GM21381 (cell line): ENCODE measurements around the gene PRKAR1B.
"Not testable (repeated sequence)": the region's sequence is repeated elsewhere in the genome, so short reads cannot be mapped to it uniquely, and the experiment has no call there.

Source experiments
- ATAC-seq: cut with Tn5 transposase; IDR thresholded peaks from one replicate; pipeline ENCODE4 v1.9.1; 2021; ENCODE audit warnings: mild to moderate bottlenecking, moderate library complexity; ENCODE audit not compliant: unreplicated experiment

The PRKAR1B gene

DNA sequence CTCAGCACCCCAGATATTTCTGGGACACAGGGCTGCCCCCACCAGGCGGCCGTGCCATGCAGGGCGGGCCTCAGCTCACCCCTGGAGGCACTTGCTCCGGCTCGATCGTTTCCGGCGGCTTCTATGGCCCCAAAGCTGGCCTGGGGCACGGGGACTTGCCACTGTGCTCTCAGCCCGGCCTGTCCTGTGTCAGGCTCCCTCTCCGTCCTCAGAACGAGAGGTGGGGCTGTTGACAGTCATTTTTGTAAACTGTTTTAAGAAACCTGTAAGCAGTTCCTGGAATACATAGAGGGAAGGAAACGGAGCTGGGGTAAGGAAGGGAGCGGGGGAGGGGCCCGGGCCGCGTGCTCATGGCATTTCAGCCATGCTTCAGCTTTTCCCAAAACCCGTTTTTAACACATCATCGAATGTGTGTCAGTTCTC is 30.7 kb upstream of the PRKAR1B start:
- ATAC-seq = no peak

DNA sequence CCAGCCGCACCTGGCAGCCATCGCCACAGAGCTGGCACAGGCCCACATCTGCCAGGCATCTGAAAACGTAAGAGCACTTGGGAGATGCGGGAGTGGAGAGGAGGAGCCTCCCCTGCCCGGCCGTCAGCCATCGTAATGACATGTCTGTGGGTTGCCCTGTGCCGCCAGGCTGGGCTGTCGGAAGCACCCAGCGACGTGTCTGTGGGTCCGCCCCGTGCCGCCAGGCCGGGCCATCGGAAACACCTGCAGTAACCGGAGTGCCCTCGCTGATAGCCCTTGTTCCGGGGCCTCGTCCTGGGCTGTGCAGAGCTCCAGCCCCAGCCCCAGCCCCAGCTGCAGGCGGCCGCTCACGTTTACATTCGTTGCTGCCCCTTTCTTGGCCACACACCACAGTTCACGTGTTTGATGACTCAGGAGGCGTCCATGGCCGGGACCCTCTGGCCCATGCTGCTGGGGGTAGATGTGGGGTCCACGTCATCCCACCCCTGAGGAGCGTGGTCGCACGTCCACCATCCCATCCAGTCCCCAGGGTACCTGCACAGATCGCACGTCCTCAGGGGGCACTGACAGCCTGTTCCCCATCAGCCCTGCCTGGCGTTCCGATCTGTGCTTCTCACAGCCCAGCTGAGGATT is 30.0 kb upstream of the PRKAR1B start:
- ATAC-seq = no peak

DNA sequence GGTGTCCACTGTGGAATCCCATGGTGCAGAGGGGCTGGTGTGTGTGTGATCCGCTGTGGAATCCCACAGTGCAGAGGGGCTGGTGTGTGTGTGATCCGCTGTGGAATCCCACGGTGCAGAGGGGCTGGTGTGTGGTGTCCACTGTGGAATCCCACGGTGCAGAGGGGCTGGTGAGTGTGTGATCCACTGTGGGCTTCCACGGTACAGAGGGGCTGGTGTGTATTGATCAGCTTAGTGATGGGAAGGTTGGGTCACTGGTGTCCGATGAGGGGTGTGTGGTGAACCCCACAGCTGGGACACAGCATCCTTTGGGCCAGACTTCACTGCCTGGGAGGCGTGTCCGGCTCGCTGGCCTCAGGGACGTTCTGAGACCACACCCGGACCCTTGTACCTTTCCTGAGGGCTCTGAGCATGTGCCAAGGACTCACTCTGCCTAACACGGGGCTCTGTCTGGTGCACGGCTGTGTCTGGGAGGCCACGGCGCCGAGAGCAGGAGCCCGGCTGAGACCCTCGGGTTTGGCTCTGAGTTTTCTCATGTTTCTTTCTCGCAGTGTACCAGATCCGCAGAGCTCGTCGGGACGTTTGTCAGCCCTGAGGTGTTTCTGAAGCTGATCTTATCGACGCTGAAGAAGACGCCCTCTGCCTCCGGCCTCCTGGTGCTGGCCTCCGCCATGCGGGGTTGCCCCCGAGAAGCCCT is 29.3 kb upstream of the PRKAR1B start:
- no peak for ATAC-seq

DNA sequence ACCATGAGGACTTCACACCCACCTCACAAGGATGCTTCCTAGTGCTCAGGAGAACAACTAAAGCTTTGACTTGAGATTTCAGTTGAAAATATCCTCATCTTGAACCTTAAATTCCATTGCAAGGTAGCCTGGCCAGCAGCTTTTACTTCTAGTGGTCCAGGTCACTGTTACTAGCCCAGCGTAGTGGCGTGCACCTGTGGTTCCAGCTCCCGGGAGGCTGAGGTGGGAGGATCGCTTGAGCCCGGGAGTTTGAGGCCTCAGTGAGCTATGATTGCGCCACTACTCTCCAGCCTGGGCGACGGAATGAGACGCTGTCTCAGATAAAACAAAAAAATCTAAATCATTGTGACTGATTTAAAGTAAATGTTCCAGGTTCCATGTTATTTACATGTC is 28.3 kb upstream of the PRKAR1B start:
- no peak for ATAC-seq

DNA sequence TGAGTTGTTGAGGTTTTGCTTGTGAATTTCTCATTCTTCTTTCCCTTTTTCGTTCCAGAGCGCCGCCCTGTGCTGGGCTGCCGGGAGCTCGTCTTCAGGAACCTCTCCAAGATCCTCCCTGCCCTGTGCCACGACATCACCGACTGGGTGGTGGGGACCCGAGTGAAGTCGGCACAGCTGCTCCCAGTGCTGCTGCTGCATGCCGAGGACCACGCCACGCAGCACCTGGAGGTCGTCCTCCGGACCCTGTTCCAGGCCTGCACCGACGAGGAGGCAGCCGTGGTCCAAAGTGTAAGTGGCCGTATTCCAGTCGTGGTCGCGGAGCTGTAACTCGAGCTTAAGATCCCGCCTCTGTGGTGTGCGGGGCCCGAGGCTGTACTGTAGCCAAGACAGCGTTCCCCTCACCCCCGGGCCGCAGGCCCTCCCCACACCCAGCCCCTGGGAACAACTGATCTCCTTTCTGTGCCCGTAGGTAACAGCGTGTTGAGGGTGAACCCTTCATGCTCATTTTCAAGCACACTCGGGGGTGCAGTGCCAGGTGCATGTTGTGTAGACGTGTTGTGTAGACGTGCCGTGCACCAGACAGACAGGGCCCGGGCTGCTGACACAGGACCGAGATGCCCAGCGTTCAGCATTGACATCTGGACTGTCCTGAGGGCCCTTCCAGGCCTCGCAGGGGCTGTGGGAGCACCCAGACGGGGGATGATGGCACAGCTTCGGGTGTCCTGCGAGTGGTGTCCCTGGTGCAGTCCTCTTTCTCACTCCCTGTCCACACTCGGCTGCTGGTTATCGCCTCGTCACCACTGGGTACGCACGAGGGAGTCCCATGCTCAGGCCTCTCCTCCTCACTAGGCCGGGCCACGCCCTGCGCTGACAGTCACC is 27.7 kb upstream of the PRKAR1B start:
- ATAC-seq = no peak

DNA sequence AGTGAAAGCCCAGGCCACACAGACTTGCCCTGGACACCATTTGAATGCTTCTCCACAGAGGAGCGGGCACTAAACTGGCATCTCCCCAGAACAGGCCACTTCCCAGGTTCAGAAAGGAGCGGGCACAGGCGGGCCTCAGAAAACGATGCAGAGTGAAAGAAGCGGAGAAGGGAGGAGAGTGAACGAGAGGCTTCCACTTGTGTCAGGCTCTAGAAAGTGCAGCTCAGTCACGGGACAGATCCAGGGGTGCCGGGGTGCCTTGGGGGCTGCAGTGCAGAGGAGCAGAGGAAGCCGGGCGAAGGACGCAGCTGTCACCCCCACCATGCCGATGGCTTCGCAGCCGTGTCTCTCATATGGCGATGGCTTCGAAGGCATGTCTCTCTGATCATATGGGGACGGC is 26.1 kb upstream of the PRKAR1B start:
- ATAC-seq = no peak

DNA sequence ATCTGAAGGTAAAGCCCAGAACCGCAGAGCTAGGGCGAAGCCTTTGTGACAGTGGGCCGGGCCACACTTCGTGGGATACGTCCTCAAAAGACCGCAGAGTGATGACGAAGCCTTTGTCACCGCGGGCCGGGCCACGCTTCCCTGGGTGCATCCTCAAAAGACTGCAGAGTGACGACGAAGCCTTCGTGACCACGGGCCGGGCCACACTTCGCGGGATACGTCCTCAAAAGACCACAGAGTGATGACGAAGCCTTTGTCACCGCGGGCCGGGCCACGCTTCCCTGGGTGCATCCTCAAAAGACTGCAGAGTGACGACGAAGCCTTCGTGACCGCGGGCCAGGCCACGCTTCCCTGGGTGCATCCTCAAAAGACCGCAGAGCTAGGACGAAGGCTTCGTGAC is 25.2 kb upstream of the PRKAR1B start:
- not testable (repeated sequence) for ATAC-seq

DNA sequence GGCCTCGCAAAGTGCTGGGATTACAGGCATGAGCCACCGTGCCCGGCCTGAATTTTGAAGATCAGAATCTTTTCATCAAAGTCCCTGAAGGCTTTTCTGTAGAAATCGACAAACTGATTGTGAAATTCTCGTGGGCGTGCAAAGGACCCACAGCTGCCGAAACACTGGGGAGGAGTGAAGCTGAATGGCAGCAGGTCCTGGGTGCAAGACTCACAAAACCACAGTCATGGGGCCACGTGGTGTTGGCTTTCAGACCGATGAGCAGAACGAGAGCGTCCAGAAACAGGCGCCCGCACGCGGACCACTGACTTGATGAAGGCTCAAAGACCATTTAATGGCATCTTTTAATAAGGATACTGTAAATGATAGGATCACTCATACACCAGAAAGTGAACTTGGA is 24.7 kb upstream of the PRKAR1B start:
- no peak for ATAC-seq

DNA sequence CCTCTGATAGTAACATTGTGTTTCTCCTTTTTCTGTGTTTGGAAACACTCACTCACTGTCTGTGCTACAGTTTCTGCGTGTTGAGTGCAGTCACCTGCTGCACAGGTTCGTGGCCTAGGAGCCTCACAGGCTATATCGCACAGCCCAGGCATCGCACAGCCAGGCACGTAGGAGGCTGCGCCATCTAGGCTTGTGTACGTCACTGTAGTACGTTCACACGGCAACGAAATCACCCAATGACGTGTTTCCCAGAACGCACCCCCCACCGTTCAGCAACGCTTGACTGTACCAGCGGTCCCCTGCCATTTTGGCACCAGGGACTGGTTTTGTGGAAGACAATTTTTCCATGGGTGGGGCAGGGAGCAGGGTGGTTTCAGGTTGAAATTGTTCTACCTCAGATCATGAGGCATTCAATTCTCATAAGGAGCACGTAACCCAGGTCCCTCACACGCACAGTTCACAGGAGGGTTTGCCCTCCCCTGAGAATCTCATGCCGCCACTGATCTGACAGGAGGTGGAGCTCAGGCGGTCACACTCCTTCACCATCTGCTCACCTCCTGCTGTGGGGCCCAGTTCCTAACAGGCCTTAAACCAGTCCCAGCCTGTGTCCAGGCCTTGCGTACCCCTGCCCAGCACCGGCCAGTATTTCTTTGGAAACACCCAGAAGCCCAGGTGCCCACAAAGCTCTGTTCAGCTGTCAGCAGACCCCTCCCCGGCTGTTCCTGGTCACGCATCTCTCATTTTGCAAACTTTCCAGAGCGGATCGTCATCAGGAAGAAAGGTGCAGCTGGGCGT is 23.2 kb upstream of the PRKAR1B start:
- ATAC-seq = no peak

DNA sequence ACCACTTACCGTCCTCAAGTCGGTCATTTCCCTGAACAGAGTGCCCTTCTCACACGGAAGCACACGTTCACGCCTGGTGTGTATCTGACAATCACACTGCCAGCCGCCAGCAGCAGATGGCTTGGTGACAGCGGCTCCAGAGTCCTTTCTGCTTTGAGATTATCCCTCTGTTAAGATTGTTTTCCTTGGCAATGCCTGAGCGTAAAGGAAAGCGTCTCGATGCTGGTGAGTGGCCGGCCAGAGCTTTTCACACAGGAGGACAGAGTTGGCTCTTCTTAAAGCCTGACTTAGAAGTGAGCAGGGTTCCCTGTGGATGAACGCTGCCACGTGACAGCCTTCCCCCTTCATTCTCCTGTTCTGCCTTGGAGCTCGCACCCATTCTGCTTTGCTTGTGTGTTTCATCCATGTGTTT is 22.1 kb upstream of the PRKAR1B start:
- ATAC-seq = no peak

DNA sequence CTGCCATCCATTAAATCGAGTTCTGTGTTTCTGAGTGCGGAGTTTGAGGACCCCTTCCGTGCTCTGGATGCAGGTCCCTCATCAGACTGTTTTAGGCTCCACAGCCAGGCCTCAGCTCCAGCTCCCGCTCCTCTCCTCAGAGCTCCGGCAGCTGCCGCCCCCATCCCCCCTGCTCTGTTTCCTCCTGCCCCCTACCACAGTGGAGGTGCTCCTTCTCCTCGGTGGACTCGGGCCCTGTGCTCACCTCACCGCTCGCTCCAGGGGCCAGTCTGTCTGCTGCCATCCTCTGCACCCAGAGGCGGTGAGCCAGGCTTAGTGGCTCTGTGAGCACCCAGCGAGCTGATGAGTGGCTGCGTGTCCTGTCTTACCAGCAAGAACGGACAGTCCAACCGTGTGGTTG is 21.4 kb upstream of the PRKAR1B start:
- no peak for ATAC-seq

DNA sequence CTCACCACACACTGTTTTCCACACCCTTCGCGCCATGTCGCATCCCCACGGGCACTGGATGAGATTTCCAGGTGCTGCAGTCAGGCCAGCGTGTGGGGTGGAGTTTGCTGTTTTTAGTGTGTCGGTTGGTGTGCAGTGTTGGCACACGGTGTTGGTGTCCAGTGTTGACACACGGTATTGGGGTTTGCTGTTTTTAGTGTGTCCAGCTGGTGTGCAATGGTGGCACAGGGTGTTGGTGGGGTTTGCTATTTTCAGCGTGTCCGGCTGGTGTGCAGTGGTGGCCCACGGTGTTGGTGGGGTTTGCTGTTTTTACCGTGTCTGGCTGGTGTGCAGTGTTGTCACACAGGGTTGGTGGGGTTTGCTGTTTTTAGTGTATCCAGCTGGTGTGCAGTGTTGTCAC is 20.1 kb upstream of the PRKAR1B start:
- ATAC-seq = no peak

DNA sequence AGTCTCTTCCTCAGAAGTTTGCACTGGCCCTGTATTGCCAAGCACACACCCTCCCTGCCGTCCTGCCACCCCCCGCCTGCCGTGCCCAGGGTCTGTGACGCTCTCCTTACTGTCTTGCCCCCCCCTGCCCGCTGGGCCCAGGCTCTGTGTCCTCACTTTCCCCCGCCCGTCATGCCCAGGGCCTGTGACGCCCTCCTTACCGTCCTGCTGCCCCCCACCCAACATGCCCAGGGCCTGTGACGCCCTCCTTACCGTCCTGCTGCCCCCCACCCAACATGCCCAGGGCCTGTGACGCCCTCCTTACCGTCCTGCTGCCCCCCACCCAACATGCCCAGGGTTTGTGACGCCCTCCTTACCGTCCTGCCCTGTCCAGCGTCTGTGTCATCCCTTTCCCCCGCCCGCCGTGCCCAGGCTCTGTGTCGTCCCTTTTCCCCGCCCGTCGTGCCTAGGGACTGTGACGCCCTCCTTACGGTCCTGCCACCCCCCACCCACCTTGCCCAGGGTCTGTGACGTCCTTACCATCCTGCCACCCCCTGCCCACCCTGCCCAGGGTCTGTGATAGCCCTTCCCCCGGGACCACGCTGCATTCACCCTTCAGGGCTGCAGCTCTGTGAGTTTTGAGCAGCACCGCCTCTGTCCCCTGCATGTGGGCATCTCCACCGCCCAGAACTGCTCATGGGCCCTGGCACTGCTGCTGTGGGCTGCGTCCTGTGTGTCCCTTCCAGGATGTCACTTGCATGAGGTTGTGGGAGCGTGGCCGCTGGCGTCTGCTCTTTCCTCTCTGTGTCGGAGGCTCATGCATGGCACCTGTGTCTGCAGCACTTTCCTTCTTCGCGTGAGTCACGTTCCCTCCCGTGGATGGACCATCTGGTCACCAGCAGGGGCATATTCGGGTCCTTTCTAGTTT is 19.3 kb upstream of the PRKAR1B start:
- no peak for ATAC-seq

DNA sequence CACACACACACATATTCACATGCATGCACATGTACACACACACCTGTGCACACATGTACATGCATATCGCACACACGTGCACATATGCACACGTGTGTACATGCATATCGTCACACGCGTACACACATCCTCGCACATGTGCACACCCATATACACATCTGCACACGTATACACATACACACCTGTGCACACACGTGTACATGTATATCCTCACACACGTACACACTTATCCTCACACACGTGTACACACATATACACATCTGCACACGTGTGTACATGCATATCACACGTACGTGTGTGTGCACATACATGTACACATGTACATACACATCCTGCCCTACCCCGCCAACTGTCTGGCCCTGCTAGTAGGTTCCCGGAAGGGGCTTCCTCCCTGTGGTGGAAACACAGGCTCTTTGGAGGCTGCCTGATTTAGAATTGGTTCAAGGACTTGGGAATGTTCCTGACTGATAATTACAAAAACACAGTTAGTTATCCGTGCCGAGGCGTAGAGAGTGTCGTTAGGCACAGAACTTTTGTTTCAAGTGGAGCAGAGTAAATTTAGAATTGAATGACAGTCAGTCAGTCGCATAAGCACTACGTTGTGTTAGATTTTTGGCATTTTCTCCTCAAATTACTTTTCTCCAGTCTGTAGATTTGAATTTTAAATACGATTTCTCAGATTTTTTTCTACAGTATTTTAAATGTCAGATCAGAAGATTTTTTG is 18.5 kb upstream of the PRKAR1B start:
- ATAC-seq = no peak

DNA sequence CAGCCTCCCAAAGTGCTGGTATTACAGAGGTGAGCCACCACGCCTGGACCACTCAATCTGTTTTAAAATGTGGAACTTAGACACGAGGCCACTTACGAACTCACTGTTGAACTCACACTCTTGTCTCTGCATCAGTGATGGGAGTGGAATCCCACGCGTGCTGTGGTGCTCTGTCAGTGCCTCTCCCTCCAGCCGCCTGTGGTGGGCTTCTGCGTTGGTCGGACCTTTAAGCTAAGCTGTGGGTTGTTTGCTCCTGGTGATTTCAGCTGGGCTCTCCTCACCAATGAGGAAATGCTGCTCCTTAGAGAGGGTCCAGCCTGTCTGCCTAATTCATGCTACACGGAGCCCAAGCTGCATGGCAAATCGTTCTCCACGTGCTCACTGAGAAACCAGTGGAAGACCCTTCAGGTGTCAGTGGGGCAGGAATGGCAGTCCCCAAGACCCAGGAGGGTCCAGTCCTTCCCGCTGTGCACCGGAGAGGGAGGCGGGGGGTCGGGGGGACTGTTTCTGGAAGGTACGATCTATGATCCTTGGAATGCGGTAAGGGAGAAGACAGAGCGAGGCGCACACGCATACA is 17.9 kb upstream of the PRKAR1B start:
- ATAC-seq = no peak

DNA sequence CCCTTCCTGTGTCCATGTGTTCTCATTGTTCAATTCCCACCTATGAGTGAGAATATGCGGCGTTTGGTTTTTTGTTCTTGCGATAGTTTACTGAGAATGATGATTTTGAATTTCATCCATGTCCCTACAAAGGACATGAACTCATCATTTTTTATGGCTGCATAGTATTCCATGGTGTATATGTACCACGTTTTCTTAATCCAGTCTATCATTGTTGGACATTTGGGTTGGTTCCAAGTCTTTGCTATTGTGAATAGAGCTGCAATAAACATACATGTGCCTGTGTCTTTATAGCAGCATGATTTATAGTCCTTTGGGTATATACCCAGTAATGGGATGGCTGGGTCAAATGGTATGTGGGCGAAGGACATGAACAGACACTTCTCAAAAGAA is 17.0 kb upstream of the PRKAR1B start:
- not testable (repeated sequence) for ATAC-seq

DNA sequence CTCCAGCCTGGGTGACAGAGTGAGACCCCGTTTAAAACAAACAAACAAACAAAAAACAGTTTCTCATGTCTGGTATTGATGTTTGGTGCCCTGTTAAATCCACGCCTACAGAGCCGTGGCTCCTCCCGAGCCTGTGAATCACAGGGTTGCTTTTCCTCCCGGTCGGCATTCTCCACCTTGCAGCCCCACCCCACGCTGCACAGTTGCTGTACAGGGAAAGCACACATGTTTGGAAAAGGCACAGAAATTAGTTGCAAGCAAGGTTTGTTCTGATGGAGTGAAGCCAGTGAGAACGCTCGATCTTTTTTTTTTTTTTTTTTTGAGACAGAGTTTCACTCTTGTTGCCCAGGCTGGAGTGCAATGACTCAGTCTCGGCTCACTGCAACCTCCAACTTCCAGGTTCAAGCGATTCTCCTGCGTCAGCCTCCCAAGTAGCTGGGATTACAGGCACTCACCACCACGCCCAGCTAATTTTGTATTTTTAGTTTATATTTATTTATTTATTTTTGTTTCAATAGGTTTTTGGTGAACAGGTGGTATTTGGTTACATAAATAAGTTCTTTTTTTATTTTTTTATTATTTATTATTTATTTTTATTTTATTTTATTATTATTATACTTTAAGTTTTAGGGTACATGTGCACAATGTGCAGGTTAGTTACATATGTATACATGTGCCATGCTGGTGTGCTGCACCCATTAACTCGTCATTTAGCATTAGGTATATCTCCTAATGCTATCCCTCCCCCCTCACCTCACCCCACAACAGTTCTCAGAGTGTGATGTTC is 16.5 kb upstream of the PRKAR1B start:
- ATAC-seq = not testable (repeated sequence)

DNA sequence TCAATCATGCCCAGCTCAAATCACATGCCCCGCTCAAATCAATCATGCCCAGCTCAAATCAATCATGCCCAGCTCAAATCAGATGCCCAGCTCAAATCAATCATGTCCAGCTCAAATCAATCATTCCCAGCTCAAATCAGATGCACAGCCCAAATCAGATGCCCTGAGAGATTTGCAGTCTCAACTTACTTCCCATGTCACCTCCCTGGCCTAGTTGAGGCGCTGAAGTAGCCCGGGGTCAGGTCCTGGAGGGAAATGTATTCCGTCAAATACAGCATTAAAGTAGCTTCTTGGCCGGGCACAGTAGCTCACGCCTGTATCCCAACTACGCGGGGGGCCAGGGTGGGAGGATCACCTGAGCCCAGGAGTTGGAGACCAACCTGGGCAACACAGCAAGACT is 15.7 kb upstream of the PRKAR1B start:
- no peak for ATAC-seq
